SJCRH30 (cell line): ENCODE results near the gene ALAS1. TPM values are rescaled to one million over a fixed set of nuclear protein-coding genes. Genes with fewer than 3 reads are reported as not detected.

Experiments
- DNase-seq, 2 experiments: peaks; one replicate each; pipeline ENCODE4 v3.0.0-alpha.2; 2015 to 2020
- H3K27ac ChIP-seq: fragments of 250-450 bp; sonication (Bioruptor Pico); 2 replicates; pipeline ENCODE4 v1.5.1; 2020; ENCODE audit warnings: mild to moderate bottlenecking, moderate library complexity
- H3K27me3 ChIP-seq: fragments of 250-450 bp; sonication (Bioruptor Pico); 2 replicates; pipeline ENCODE4 v1.5.1; 2020; ENCODE audit warnings: mild to moderate bottlenecking, moderate library complexity
- H3K36me3 ChIP-seq: fragments of 250-450 bp; sonication (Bioruptor Pico); 2 replicates; pipeline ENCODE4 v1.5.1; 2020; ENCODE audit warnings: mild to moderate bottlenecking, moderate library complexity
- H3K4me1 ChIP-seq: fragments of 250-450 bp; sonication (Bioruptor Pico); 2 replicates; pipeline ENCODE4 v1.5.1; 2020; ENCODE audit warnings: mild to moderate bottlenecking, moderate library complexity
- H3K4me3 ChIP-seq: fragments of 250-450 bp; sonication (Bioruptor Pico); 2 replicates; pipeline ENCODE4 v1.5.1; 2020; ENCODE audit warnings: mild to moderate bottlenecking, moderate library complexity
- H3K9me3 ChIP-seq: fragments of 250-450 bp; sonication (Bioruptor Pico); replicated peaks from 2 replicates; pipeline ENCODE4 v1.5.1; 2020; ENCODE audit warnings: mild to moderate bottlenecking, moderate library complexity
- total RNA-seq: library from RNA; depleted of rRNA; stranded (reverse); fragments of >200 nt; shearing (Covaris generic); gene quantifications from 2 replicates; pipeline ENCODE4 v1.2.3, GENCODE V29; 2014; rRNA removed

Gene ALAS1
- total RNA-seq, 1 experiment from 2014 or later: 50.3 TPM

- Histone ChIP-seq H3K4me3 (no peak overlapping the region), H3K9me3 (no peaks in the 10 kb centered on the region), H3K27me3 (no peaks in the 10 kb centered on the region), H3K4me1 (no peaks in the 10 kb centered on the region), H3K36me3 (peaks cover 40% of the 10 kb centered on the region), H3K27ac (no peak overlapping the region)
- DNase-seq: peak in 1 of 2 experiments; percentile 34
Measured at GRCh38 chr3:52248816-52249547, 51.0 kb downstream of the ALAS1 start.

DNA sequence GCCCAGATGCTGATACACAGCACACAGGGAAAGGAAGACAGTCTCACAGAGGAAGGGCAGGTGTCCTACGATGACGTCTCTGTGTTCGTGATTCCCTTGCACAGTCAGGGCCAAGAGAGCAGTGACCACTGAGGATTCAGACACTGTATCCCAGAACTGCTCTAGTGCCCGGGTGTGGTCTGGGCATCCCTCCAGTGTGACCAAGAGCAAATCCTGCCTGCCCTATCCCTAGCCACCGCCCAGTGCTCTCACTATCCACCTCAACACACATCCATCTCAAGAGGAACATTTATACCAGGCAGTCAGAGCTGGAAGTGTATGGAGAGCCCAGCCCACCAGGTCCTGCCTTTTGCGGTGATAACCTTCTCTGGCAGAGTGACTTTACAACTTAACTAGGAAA, 51.7 kb downstream of the ALAS1 start:
- Histone ChIP-seq H3K4me1 (no peaks in the 10 kb centered on the region), H3K4me3 (no peak overlapping the region), H3K27me3 (no peaks in the 10 kb centered on the region), H3K27ac (no peak overlapping the region), H3K36me3 (peaks cover 44% of the 10 kb centered on the region), H3K9me3 (no peaks in the 10 kb centered on the region)
- no peak for DNase-seq

GRCh38 chr3:52250122-52250521, 52.2 kb downstream of the ALAS1 start:
- Histone ChIP-seq H3K9me3 (no peaks in the 10 kb centered on the region), H3K4me1 (no peaks in the 10 kb centered on the region), H3K36me3 (peaks cover 45% of the 10 kb centered on the region), H3K27ac (no peak overlapping the region), H3K4me3 (no peak overlapping the region), H3K27me3 (no peaks in the 10 kb centered on the region)
- no peak for DNase-seq

DNA sequence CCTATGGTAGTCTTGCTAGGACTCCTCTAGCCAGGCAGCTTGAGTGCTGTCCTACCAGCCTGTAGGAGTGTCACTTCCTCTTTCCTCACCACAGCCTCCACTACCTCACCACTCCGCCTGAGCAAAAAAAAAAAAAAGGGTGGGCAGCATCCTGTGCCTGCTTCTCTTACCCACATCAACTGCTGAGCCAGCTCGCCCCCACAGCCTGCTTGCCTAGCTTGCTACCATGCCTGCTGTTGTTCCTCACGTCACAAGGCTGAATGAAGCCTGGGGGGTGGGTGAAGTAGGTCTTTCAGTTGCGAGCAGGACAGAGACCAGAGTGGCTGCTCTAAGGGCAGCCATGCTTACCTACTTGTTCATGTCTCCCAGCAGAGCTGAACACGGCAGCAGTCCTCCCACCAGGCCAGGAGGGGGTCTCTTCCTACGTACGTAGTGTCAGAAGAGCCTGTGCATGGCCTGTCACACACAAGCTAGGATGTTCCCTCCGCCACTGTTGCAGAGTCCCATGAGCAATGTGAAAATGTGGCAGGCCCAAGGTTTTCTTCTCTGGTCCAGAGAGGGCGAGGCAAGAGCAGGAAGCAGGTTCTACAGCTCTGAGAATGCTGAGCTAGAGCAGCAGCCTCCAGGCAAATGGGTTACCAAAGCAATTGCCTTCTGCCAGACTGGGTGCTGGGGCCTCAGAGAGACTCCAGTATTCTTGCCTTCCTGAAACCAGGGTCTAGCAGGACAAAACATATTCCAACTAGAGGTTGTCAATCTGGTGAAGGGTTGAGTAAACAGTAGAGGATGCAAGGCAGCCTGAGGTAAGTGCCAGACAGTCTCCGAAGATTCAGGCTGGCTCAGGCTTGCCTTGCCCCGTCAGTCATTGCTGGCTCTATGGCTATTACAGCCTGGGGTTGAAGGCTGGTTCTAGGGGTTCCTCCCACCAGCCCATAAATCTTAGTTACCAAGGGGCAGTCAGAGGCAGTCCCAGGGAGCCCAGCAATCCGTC, 55.6 kb downstream of the ALAS1 start:
- H3K36me3 ChIP-seq: peaks cover 79% of the 10 kb centered on the region

DNA sequence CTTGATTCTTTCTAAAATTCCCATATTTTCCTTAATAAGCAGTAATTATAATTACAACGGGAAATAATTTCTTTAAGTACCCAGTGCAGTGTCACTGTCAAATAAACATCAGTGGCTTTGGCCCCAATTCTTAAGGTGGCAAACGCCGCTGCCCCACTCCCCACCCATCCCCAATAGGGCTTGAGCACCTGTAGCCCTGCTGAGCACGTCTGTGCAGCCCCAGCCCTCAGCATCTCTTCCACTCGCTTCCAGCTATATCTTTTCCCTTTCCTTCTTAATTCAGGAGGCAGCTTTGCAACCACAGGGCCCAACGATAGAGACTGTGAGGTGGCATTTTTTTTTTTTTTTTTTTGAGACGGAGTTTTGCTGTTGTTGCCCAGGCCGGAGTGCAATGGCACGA, 56.6 kb downstream of the ALAS1 start:
- Histone ChIP-seq H3K27ac (no peak overlapping the region), H3K4me3 (no peak overlapping the region), H3K36me3 (peaks cover 84% of the 10 kb centered on the region), H3K4me1 (no peaks in the 10 kb centered on the region), H3K9me3 (no peaks in the 10 kb centered on the region), H3K27me3 (no peaks in the 10 kb centered on the region)
- no peak for DNase-seq

More for the DNA sequence above, 55.6 kb downstream of the ALAS1 start:
- Histone ChIP-seq H3K4me3 (no peak overlapping the region), H3K27ac (no peak overlapping the region), H3K4me1 (no peaks in the 10 kb centered on the region), H3K9me3 (no peaks in the 10 kb centered on the region), H3K27me3 (no peaks in the 10 kb centered on the region)
- no peak for DNase-seq

GRCh38 chr3:52256159-52256558, 58.2 kb downstream of the ALAS1 start:
- Histone ChIP-seq H3K4me3 (no peak overlapping the region), H3K4me1 (no peaks in the 10 kb centered on the region), H3K27ac (no peak overlapping the region), H3K36me3 (peaks cover 89% of the 10 kb centered on the region), H3K27me3 (no peaks in the 10 kb centered on the region), H3K9me3 (no peaks in the 10 kb centered on the region)
- no peak for DNase-seq

GRCh38 chr3:52256622-52257021, 58.7 kb downstream of the ALAS1 start:
- no peaks in the 10 kb centered on the region for H3K4me1 ChIP-seq
- H3K4me3 ChIP-seq: no peak overlapping the region
- no peak for DNase-seq
- no peaks in the 10 kb centered on the region for H3K9me3 ChIP-seq
- no peak overlapping the region for H3K27ac ChIP-seq
- H3K36me3 ChIP-seq: peaks cover 89% of the 10 kb centered on the region
- H3K27me3 ChIP-seq: no peaks in the 10 kb centered on the region

DNA sequence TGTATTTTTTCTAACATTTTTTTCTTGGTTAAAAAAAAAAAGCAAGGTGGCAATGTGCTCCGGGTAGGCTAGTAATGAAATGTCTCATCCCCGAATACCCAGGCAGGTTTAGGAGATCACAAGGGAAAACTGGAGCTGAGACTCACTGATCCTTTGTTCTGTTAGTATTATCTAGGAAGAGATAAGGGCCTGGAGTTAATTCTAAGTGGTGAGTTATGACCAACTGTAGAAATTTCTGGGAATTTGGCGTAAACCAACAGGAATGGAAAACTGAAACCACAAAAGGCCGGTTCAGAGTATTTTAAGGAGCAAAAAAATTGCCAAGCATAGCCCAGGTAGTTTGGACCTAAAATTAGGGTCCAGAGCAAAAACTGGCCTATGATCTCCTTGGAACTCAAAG, 60.0 kb downstream of the ALAS1 start:
- H3K27me3 ChIP-seq: no peaks in the 10 kb centered on the region
- DNase-seq: no peak

DNA sequence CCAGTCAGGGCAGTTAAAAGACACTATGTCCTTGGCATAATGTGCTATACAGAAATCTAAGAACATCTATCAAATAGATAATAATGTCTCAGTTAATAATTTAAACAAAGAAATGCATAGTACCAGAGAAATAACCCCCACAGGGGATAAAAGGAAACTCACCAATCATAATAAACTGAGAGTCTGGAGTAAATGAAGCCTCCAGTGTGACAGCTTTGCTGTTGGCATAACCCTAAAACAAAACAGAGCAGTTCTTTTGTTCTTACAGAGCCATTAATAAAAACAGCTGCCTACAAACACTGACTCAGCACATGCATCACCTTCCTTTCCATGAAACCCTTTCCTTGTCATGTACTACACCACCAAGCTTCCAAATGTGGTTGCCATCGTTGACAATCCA, 61.1 kb downstream of the ALAS1 start:
- Histone ChIP-seq H3K4me3 (no peak overlapping the region), H3K27me3 (no peaks in the 10 kb centered on the region), H3K4me1 (no peaks in the 10 kb centered on the region), H3K9me3 (no peaks in the 10 kb centered on the region), H3K27ac (no peak overlapping the region), H3K36me3 (peaks cover 92% of the 10 kb centered on the region)
- no peak for DNase-seq

More for the DNA sequence above, 60.0 kb downstream of the ALAS1 start:
- Histone ChIP-seq H3K27ac (no peak overlapping the region), H3K4me3 (no peak overlapping the region), H3K36me3 (peaks cover 91% of the 10 kb centered on the region), H3K9me3 (no peaks in the 10 kb centered on the region), H3K4me1 (no peaks in the 10 kb centered on the region)

DNA sequence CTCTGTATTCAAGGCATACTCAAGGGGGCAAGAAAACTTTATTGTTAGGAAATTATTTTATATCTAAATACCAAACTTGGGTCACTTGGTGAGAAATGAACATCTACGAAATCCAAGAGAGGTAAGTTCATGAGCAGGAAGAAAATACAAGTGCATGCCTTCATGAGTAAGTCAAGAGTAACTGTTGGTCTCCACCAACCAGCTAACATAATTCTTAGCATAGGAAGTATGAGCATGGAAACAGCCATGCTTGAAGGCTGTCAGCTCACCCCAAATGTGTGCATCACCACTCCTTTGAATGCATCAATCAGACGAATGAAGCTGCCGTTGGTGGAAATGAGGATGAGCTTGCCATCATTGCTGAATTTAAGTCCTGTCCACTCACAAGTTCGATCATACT, 61.5 kb downstream of the ALAS1 start:
- no peaks in the 10 kb centered on the region for H3K27me3 ChIP-seq
- H3K9me3 ChIP-seq: no peaks in the 10 kb centered on the region
- H3K27ac ChIP-seq: no peak overlapping the region
- no peak for DNase-seq
- H3K36me3 ChIP-seq: peaks cover 93% of the 10 kb centered on the region
- no peak overlapping the region for H3K4me3 ChIP-seq
- no peaks in the 10 kb centered on the region for H3K4me1 ChIP-seq

GRCh38 chr3:52262447-52262846, 64.5 kb downstream of the ALAS1 start:
- no peaks in the 10 kb centered on the region for H3K4me1 ChIP-seq
- H3K27me3 ChIP-seq: no peaks in the 10 kb centered on the region
- H3K36me3 ChIP-seq: peaks cover 96% of the 10 kb centered on the region
- H3K27ac ChIP-seq: no peak overlapping the region
- DNase-seq: no peak
- no peak overlapping the region for H3K4me3 ChIP-seq
- H3K9me3 ChIP-seq: no peaks in the 10 kb centered on the region

Other genes starting within 250 kb of the ALAS1 start
- not detected in 2 replicates for gene GPR62, start 242.8 kb upstream of the ALAS1 start, total RNA-seq
- 178 and 186 TPM in 2 replicates for gene PCBP4, start 230.7 kb upstream of the ALAS1 start, total RNA-seq
- gene ABHD14B, start 224.1 kb upstream of the ALAS1 start, total RNA-seq: 11.2 and 13.0 TPM in 2 replicates
- 9.6 and 10.8 TPM in 2 replicates for gene ABHD14A, start 223.1 kb upstream of the ALAS1 start, total RNA-seq
- gene ACY1, start 214.6 kb upstream of the ALAS1 start, total RNA-seq: 24.5 and 26.2 TPM in 2 replicates
- gene RPL29, start 202.3 kb upstream of the ALAS1 start, total RNA-seq: 1,784 and 1,861 TPM in 2 replicates
- gene DUSP7, start 141.6 kb upstream of the ALAS1 start, total RNA-seq: 9.1 and 9.6 TPM in 2 replicates
- 27.1 and 28.3 TPM in 2 replicates for gene POC1A, start 43.7 kb upstream of the ALAS1 start, total RNA-seq
- not detected in 2 replicates for gene TLR9, start 27.5 kb downstream of the ALAS1 start, total RNA-seq
- gene TWF2, start 41.0 kb downstream of the ALAS1 start, total RNA-seq: 32.3 and 32.7 TPM in 2 replicates
- gene PPM1M, start 47.6 kb downstream of the ALAS1 start, total RNA-seq: 6.1 and 7.6 TPM in 2 replicates
- 93.9 and 97.1 TPM in 2 replicates for gene WDR82, start 80.5 kb downstream of the ALAS1 start, total RNA-seq
- 5.5 and 6.5 TPM in 2 replicates for gene GLYCTK, start 89.7 kb downstream of the ALAS1 start, total RNA-seq
- gene DNAH1, start 118.2 kb downstream of the ALAS1 start, total RNA-seq: 0.14 and 0.33 TPM in 2 replicates
- 65.9 and 71.2 TPM in 2 replicates for gene BAP1, start 211.8 kb downstream of the ALAS1 start, total RNA-seq
- gene PHF7, start 212.5 kb downstream of the ALAS1 start, total RNA-seq: 4.8 and 5.7 TPM in 2 replicates
- 0.03 and 0.10 TPM in 2 replicates for gene SEMA3G, start 246.9 kb downstream of the ALAS1 start, total RNA-seq